ENCODE data around the gene MIF4GD. TPM values are rescaled to one million over a fixed set of nuclear protein-coding genes. Genes with fewer than 3 reads are reported as not detected.

MIF4GD gene
- total and polyA plus RNA-seq, 9 of the 15 experiments (the other 6 are each of a cell fraction or from before 2014, with no cell fraction given) = 11.8 to 63.8 (median 28.1) TPM

DNA sequence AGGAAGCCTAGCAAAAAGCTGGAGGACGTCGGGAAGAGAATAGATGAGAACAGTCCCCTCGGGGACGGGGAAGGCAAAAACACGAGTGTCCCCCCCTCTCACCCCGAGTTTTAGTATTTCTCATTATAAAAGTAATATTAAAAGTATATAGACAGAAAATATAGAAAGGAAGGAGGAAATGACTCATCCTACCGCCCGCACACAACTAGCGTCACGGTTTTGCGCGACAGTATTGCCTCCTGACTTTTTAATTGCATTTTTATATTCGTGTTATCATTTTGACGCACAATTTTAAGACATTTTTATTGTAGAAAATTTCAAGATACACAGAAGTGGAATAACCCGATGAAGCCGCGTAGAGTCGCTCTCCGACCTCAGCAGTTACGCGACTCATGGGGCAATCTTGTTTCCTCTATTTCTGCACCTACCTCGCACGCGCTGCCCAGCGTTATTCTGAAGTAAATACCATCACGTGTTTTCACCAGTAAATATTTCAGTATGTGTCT is 18.9 kb upstream of the MIF4GD start:
- Histone ChIP-seq H3K9me3 (replicated peaks; ENCODE audit: control insufficient read depth, insufficient read depth, low read depth, low read length) (no peaks in the 10 kb centered on the region), H3K4me3 (peak overlapping the region; percentile 87), H3K9ac (ENCODE audit: insufficient read depth in 1 of 2, low read depth in 2 of 2, low read length in 2 of 2) (peak overlapping the region; percentile 32 to 77), H4K20me1 (replicated peaks; ENCODE audit: control insufficient read depth, insufficient read depth, low read length) (no peaks in the 10 kb centered on the region), H3K4me1 (replicated peaks in 1 of 2; ENCODE audit: control insufficient read depth in 2 of 2, insufficient read depth in 2 of 2, low read length in 2 of 2) (peaks cover 2 to 16% of the 10 kb centered on the region in 2 experiments; a peak in 2 of 5 replicates), H3K27me3 (ENCODE audit: control insufficient read depth in 2 of 2, insufficient read depth in 2 of 2, low read length in 2 of 2) (no peaks in the 10 kb centered on the region), H3K36me3 (ENCODE audit: control insufficient read depth, insufficient read depth, low read length) (peaks cover 28% of the 10 kb centered on the region), H2AFZ (ENCODE audit: low read depth, low read length) (peak overlapping the region; percentile 94), H3K27ac (ENCODE audit: extremely low read depth, low read depth, low read length) (peak overlapping the region; percentile 89), H3K4me2 (ENCODE audit: insufficient read depth, low read length) (peak overlapping the region; percentile 81), H3K79me2 (ENCODE audit: control insufficient read depth, insufficient read depth, low read length) (peaks cover 34% of the 10 kb centered on the region), H3K9me1 (ENCODE audit: control insufficient read depth, insufficient read depth, low read length) (no peaks in the 10 kb centered on the region)
- CTCF ChIA-PET (ENCODE audit: low intra/inter-chr PET ratio) = interaction anchor here (1.2 to 2.0 kb wide), 4 partner anchors 115 to 460 kb away, joined by 3 to 23 read pairs (median 6); partner anchors contain the start of genes CASKIN2 and TSEN54
- POLR2A ChIA-PET = interaction anchor here (0.5 to 2.0 kb wide), 23 partner anchors 9 to 362 kb away, joined by 3 to 26 read pairs (median 3); partner anchors contain the start of genes GGA3, GRB2, MIF4GD and MRPS7
- in situ Hi-C loops (cut with MboI) = no loop called here
- peak in 2 of 4 experiments; percentile 34 to 73 for DNase-seq (ENCODE audit: extremely low read depth in 1 of 4, low spot score in 3 of 4)
- intact Hi-C loops (cut with micrococcal nuclease) = loop anchor here (1.0 to 10.0 kb wide), 4 partner anchors 19 to 235 kb away; partner anchors contain the start of genes GRB2, LLGL2 and MIF4GD
- WGBS (ENCODE audit: insufficient coverage, low coverage, missing lambda C conversion rate) = under 1% methylated on average over 26 of the region's 26 CpGs
- no peak for FAIRE-seq
- 0 out of 3 replicates have a peak, but pooled peaks have one; percentile 8 for ATAC-seq
- TSS peak; percentile 94 for BruUV-seq (replicated peaks)
- TF ChIP-seq, protein P1, sequence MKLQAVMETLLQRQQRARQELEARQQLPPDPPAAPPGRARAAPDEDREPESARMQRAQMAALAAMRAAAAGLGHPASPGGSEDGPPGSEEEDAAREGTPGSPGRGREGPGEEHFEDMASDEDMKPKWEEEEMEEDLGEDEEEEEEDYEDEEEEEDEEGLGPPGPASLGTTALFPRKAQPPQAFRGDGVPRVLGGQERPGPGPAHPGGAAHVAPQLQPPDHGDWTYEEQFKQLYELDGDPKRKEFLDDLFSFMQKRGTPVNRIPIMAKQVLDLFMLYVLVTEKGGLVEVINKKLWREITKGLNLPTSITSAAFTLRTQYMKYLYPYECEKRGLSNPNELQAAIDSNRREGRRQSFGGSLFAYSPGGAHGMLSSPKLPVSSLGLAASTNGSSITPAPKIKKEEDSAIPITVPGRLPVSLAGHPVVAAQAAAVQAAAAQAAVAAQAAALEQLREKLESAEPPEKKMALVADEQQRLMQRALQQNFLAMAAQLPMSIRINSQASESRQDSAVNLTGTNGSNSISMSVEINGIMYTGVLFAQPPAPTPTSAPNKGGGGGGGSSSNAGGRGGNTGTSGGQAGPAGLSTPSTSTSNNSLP (IDR thresholded peaks at IDR 0.05; ENCODE audit: borderline replicate concordance, low read depth, low read length) = 0 out of 2 replicates have a peak, but pooled peaks have one; percentile 36
- no peak for TF ChIP-seq CBX2 (IDR thresholded peaks at IDR 0.05; ENCODE audit: insufficient read depth, low read length, poor library complexity, severe bottlenecking)
- TF ChIP-seq, protein P2, sequence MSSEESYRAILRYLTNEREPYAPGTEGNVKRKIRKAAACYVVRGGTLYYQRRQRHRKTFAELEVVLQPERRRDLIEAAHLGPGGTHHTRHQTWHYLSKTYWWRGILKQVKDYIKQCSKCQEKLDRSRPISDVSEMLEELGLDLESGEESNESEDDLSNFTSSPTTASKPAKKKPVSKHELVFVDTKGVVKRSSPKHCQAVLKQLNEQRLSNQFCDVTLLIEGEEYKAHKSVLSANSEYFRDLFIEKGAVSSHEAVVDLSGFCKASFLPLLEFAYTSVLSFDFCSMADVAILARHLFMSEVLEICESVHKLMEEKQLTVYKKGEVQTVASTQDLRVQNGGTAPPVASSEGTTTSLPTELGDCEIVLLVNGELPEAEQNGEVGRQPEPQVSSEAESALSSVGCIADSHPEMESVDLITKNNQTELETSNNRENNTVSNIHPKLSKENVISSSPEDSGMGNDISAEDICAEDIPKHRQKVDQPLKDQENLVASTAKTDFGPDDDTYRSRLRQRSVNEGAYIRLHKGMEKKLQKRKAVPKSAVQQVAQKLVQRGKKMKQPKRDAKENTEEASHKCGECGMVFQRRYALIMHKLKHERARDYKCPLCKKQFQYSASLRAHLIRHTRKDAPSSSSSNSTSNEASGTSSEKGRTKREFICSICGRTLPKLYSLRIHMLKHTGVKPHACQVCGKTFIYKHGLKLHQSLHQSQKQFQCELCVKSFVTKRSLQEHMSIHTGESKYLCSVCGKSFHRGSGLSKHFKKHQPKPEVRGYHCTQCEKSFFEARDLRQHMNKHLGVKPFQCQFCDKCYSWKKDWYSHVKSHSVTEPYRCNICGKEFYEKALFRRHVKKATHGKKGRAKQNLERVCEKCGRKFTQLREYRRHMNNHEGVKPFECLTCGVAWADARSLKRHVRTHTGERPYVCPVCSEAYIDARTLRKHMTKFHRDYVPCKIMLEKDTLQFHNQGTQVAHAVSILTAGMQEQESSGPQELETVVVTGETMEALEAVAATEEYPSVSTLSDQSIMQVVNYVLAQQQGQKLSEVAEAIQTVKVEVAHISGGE (CRISPR knock-in tag; IDR thresholded peaks at IDR 0.05) = peak in 1 of 3 experiments; percentile 63; a peak in 1 of 6 replicates
- no peak for TF ChIP-seq ZEB2 (IDR thresholded peaks at IDR 0.05)
- TF ChIP-seq, protein P3, sequence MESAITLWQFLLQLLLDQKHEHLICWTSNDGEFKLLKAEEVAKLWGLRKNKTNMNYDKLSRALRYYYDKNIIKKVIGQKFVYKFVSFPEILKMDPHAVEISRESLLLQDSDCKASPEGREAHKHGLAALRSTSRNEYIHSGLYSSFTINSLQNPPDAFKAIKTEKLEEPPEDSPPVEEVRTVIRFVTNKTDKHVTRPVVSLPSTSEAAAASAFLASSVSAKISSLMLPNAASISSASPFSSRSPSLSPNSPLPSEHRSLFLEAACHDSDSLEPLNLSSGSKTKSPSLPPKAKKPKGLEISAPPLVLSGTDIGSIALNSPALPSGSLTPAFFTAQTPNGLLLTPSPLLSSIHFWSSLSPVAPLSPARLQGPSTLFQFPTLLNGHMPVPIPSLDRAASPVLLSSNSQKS (CRISPR knock-in tag; IDR thresholded peaks at IDR 0.05) = no peak
- TF ChIP-seq MTA3 (IDR thresholded peaks at IDR 0.05; ENCODE audit: borderline replicate concordance) = no peak
- TF ChIP-seq SRSF3 (IDR thresholded peaks at IDR 0.05; ENCODE audit: insufficient read depth, low read length) = no peak
- peak; percentile 78; the same call in 1 of the 2 replicates for TF ChIP-seq SMARCA4 (IDR thresholded peaks at IDR 0.05)
- TF ChIP-seq ZFP30 (CRISPR knock-in tag; IDR thresholded peaks at IDR 0.05; ENCODE audit: borderline replicate concordance) = no peak
- TF ChIP-seq, protein P4, sequence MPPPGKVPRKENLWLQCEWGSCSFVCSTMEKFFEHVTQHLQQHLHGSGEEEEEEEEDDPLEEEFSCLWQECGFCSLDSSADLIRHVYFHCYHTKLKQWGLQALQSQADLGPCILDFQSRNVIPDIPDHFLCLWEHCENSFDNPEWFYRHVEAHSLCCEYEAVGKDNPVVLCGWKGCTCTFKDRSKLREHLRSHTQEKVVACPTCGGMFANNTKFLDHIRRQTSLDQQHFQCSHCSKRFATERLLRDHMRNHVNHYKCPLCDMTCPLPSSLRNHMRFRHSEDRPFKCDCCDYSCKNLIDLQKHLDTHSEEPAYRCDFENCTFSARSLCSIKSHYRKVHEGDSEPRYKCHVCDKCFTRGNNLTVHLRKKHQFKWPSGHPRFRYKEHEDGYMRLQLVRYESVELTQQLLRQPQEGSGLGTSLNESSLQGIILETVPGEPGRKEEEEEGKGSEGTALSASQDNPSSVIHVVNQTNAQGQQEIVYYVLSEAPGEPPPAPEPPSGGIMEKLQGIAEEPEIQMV (tag; conservative IDR thresholded peaks at IDR 0.05; ENCODE audit: low read depth) = no peak
- TF ChIP-seq ZNF75A (CRISPR knock-in tag; IDR thresholded peaks at IDR 0.05) = no peak
- TF ChIP-seq EP300 (IDR thresholded peaks at IDR 0.05; ENCODE audit: low read length) = no peak

All from K562 (cell line).